ENCODE data around the gene CCDC30.
"Not testable (repeated sequence)": the region's sequence is repeated elsewhere in the genome, so short reads cannot be mapped to it uniquely, and the experiment has no call there.

The CCDC30 gene

DNA sequence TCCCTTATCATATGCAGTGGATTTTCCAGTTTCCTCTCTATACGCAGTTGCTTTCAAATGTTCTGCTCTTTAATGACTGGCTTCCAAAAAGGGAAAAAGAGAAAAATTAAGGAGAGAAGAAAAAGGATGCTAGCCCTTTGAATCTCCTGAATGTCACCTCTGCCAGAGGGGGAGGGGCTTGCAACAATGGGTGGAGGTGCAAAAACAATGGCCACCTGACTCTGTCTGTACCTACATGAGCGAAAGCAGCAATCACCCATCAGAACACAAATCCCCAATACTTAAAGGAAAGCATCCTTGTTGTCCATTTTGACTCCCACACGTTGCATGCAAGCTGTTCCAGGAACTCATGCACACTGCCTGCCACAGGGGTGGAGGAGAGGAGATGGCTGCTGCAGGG lies 61.2 kb downstream of the CCDC30 start:
- DNase-seq (ENCODE audit: low spot score): no peak

DNA sequence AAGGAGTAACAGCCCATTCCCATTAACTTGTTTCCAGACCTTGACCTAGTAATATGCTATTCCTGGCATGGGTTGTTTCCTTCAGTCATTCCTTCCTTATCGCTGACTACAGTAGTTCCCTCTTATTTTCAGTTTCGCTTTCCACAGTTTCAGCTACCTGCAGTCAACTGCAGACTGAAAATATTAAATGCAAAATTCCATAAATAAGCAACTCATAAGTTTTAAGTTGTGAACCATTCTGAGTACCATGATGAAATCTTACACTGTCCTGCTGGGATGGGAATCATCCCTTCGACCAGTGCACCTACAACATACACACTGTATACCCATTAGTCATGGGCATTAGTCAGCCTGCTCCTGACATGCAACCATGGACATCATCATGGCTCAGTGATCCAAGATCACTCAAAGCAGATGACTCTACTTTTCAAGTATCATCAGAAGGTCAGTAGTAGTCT lies 66.7 kb downstream of the CCDC30 start:
- peak; percentile 98 for DNase-seq (ENCODE audit: low spot score)

DNA sequence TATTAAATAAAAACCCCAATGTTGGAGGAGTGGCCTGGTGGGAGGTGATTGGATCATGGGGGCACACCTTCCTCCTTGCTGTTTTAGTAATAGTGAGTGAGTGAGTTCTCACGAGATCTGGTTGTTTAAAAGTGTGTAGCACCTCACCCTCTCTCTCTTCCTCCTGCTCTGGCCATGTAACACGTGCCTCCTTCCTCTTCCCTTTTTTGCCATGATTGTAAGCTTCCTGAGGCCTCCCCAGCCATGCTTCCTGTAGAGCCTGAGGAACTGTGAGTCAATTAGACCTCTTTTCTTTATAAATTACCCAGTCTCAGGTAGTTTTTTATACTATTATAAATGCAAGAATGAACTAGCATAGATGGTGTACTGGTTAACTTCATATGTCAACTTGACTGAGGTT lies 68.0 kb downstream of the CCDC30 start:
- no peak for DNase-seq (ENCODE audit: low spot score)

DNA sequence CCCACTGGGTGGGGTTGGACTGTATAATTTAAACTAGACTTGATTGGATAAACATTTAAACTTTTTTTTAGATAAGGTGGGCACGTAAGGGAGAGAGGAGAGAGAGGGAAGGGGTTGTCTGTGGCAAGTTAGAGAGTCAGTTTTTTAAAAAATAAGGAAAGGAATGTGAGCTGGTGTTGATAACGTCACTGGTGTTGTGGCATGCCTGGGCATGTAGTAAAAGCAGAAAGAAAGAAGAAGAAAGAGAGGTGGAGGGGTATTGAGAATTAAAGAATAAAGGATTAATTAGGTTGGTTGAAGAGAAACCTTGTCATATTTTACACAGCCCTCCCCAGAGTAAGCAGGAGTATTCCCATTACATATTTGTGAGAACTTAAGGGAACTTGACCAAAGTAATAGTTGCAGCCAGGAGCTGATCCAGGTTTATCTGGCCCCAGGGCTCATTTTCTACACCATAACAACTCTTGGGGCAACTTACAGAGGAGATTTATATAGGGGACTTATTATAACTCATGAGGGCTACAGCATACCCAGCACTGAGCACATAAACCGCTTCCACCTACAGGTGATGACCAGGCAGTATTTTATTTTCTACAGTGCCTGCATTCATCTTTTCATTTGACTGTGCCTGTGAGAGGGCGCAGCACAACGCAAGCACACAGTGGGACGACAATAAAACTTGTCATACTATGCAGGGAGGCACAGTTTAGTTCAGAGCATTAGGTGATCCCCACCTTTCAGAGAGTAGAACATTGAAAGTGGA lies 70.2 kb downstream of the CCDC30 start:
- DNase-seq (ENCODE audit: low spot score): no peak

DNA sequence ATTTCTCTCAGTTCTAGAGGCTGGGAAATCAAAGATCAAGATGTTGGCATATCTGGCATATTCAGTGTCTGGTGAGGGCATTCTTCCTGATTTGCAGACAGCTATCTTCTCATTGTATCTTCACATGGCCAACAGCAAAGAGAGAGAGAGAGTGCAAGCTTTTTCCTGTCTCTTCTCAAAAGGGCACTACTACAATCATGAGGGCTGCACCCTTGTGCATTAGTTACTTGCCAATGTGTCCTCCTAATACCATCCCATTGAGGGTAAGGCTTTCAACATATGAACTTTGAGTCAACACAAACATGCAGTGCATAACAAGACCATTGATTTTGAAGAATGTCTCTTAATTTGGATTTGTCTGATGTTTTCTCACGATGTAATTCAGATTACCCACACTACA lies 78.0 kb downstream of the CCDC30 start:
- no peak for DNase-seq (ENCODE audit: low spot score)

DNA sequence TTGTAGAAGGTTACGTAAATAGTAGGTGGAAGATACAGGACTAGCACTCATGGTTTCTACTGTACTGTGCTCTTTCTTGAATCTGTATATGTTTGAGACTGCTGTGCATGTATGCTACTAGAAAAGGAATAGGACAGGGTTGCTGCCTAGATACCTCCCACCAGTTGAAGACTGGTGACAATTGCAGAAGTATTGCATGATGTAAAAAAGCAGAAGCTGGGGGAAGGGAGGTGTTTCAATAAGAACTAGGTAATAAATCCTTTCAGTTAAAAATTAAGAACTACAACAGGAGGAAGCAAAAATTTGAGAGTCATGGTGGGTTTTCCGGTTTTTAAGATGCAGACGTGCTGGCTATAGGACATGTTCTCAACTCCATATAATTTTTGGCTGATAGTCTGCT lies 88.1 kb downstream of the CCDC30 start:
- no peak for DNase-seq (ENCODE audit: low spot score)

DNA sequence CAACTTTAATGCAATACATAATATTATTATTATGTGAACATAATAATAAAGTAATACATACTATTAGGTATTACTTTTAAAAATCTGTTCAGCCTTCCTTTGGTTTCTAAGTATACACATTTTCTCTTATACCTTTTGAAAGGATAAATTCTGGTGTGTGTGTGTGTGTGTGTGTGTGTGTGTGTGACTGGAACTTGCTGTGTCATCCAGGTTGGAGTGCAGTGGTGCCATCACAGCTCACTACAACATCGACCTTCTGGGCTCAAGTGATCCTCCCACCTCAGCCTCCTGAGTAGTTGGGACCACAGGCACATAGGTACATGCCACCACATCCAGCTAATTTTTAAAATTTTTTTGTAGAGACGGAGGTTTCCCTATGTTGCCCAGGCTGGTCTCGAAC lies 88.5 kb downstream of the CCDC30 start:
- DNase-seq (ENCODE audit: low spot score): no peak

DNA sequence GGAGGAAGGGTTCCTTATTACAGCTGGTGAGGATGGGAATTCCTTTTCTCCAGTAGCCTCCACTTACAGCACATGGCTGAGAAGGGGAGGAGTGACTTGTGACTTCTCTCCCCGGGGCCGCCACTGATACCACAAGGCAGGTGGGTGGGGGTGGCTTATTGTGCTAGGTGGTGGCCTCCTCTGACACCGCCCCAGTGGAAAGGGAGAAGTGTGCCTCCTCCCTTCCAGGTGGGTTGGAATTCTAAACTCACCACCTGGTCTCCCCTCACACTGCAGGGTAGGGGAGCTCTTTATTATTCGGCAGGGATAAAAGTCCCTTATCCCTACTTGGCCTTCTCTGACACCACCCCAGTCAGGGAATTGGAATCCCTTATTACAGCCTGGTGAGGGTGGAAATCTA lies 89.5 kb downstream of the CCDC30 start:
- no peak for DNase-seq (ENCODE audit: low spot score)

DNA sequence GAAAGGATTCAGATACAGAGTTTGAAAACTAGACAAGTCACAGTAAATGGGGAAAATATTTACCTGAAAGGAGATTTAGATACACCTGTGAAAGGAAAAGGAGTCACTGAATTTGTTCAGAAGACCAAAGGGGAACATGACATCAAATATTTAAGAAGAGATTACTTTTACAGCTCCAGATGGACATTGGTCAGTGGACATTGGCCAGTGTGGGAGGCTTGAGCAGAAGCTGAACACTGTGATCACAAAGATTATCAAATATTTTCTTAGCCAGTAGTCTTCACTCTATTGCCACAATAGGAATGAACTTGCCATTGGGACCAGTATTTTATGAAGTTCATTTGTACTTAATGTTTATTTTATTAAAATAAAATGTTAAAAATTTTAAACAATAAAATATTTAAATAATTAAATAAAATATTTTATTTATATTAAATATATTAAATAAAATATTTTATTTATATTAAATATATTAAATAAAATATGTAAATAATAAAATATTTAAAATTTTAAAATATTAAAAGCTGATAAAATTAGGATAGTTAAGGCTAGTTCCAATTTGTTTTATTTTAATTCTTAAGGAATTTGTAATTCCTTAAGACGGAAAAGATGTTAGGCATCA lies 94.3 kb downstream of the CCDC30 start:
- no peak for DNase-seq (ENCODE audit: low spot score)

DNA sequence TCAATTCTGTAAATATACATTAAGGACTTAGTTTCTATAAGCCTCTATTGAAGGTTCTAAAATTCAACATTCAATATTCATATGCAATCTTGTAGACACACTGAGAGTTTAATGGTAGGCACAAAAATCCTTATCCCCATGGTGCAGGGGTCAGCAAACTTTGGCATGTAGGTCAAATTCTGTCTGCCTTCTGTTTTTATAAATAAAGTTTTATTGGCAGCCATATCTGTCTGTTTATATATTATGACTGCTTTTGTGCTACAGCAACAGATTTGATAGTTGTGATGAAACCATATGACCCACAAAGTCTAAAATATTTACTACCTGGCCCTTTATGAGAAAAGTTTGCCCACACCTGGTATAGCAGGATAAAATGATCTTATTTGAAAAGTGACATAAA lies 104.0 kb downstream of the CCDC30 start:
- DNase-seq (ENCODE audit: low spot score): no peak

DNA sequence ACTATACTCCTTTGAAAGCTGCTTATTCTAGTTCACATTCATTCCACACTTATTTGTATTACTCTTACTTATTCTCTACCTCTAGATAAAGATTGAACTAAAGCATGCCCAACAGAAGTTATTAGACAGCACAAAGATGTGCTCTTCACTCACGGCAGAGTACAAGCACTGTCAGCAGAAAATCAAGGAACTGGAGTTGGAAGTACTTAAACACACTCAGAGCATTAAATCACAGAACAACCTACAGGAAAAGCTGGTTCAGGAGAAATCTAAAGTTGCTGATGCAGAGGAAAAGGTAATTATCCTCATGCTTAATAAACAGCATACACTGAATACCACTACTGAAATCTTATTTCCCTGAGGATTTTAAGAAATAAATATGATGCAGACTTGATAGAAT lies 113.8 kb downstream of the CCDC30 start:
- no peak for DNase-seq (ENCODE audit: low spot score)

DNA sequence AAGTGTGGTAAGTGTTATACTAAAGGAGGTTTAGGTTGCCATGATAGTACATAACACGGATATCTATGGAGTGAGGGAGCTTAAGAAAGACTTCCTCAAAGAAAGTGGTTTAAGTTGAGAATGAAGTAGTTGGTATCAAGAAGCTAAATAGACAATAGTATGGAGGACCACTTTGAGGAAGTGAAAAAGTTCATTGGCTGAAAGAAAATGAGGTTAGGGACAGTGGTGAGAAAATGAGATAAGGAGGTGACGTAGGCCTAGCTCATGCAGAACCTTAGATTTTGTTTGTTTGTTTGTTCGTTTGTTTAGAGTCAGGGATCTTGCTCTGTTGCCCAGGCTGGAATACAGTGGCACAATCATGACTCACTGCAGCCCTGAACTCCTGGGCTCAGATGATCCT lies 122.9 kb downstream of the CCDC30 start:
- no peak for DNase-seq (ENCODE audit: low spot score)

DNA sequence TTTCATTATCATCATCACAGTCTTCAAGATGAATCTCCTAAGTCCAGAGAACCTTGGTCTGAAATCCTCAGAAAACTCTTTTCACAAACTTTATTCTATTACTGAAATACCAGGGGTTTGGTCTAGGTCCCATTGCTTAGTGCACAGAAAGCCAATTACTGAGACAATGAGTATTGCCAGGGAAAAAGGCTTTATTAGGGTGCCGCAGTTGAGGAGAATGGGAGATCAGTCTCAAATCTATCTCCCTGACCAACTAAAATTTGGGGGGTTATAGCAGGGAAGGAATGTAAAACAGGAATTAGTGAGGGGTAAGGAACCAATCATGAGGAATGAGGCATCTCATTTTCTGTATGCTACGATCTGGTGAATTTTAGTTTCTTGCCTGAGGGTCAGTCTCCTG lies 124.7 kb downstream of the CCDC30 start:
- DNase-seq (ENCODE audit: low spot score): no peak

DNA sequence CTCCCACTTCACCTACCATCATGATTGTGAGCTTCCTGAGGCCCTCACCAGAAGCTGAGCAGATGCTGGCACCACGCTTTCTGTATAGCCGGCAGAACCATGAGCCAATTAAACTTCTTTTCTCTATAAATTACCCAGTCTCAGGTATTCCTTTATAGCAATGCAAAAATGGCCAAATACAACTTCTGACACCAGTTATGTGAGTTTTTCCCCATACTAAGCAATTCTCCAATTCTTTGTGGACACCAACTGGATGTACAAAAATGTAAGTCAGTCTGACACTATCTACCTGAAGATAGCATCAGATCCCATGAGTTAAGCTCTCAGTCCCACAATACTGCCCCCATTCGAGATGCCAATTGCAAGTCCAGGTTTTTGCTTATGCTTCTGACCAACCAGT lies 129.7 kb downstream of the CCDC30 start:
- no peak for DNase-seq (ENCODE audit: low spot score)

DNA sequence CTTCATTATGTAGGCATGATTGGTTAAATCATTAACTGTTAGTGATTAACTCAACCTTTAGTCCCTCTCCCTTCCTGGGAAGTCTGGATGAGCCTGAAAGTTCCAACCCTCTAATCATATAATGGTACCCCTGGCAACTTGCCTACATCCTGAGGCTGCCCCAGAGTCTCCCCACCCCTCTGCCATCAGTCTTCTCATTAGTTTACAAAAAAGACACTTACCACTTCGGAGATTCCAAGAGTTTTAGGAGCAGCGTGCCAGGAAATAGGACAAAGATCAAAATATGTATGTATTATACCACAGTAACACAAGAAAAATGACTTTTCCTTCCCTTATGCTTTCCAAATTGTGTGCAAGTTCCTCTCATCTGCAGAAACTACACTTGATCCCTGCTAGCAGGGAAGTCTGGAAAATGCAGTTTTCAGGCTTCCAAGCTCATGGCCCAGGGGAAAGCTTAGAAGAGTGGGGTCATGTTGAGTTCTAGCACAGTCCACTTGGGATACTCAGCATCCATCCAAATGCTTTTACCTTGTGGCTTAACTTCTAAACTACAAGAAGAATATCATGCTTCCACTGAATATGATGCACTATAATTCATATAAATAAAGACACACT lies 130.5 kb downstream of the CCDC30 start:
- DNase-seq (ENCODE audit: low spot score): no peak

DNA sequence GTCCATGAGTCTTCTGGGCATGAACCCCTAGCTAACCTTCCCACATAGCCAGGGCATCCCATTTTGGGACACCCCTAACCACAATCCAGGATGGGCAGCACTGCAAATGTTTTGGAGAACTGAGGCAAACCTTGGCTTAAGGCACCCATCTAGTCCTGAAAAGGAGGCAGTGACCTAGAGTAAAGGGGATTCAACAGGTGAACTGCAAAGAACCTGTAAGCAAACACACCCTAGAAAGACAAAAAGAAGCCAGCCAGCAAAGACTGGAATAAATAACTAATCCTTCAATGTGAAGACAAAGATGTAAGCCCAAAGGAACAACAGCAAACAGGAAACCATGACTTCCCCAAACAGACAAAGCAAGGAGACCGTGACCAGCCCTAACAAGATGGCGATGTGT lies 138.4 kb downstream of the CCDC30 start:
- no peak for DNase-seq (ENCODE audit: low spot score)

DNA sequence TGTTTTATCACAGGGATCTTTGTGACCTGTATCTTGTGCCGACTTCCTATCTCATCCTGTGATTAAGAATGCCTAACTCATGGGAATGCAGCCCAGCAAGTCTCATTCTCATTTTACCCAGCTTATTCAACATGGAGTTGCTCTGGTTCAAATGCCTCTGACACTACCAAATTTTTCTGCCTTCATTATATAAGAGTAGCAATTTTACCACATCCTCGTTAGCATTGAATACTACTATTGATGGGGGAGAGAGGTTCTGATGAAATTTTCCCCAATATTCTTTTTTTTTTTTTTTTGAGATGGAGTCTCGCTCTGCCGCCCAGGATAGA lies 150.7 kb downstream of the CCDC30 start:
- DNase-seq (ENCODE audit: low spot score): no peak

DNA sequence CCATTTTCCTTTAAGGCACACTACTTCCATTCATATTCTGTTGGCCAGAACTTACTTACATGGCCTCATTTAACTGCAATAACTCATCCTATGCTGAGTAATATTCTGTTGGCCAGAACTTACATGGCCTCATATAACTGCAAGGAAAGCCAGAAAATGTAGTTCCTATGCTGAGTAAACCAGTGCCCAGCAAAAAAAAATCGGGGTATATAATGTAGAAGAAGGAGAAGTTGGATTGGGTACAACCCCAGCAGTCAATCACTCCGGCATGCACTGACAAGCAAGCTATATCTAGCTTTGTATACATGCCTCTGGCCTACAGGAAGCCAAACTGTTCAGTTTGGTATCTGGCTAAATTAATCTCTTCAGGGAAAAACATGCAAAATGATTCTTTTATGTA lies 155.8 kb downstream of the CCDC30 start:
- no peak for DNase-seq (ENCODE audit: low spot score)

DNA sequence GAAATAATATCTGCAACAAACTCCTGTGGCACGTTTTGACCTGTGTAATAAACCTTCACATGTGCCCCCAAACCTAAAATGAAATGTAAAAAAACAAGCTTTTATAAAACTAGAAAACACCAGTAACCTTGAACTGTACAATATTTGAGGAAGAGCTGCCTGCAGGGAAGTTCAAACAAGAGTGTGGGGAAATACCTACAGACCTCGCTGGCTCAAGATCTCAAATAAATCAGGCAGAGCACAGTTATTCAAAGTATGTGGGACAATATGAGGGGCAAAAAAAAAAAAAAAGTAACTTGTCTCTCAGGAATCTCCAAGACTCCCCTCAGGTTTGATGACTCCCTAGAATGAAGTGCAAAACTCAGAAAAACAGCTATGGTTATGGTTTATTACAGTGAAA lies 157.2 kb downstream of the CCDC30 start:
- no peak for DNase-seq (ENCODE audit: low spot score)

DNA sequence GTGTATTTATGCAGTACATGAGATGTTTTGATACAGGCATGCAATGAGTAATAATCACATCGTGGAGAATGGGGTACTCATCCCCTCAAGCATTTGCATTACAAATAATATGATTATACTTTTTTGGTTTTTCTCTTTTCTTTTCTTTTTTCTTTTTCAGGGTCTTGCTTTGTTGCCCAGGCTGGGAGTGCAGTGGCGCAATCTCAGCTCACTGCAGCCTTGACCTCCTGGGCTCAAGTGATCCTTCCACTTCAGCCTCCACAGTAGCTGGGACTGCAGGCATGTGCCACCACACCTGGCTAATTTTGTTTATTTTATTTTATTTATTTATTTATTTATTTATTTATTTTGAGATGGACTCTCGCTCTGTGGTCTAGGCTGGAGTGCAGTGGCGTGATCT lies 158.1 kb downstream of the CCDC30 start:
- not testable (repeated sequence) for DNase-seq (ENCODE audit: low spot score)

DNA sequence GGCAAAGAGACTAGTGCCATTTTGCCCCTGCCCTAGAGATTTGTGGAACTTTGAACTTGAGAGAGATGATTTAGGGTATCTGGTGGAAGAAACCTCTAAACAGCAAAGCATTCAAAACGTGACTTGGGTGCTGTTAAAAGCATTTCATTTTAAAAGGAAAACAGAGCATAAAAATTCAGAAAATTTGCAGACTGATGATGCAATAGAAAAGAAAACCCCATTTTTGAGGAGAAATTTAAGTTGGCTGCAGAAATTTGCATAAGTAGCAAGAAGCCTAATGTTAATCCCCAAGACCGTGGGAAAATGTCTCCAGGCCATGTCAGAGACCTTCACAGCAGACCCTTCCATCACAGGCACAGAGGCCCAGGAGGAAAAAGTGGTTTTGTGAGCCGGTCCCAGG lies 164.1 kb downstream of the CCDC30 start:
- not testable (repeated sequence) for DNase-seq (ENCODE audit: low spot score)

DNA sequence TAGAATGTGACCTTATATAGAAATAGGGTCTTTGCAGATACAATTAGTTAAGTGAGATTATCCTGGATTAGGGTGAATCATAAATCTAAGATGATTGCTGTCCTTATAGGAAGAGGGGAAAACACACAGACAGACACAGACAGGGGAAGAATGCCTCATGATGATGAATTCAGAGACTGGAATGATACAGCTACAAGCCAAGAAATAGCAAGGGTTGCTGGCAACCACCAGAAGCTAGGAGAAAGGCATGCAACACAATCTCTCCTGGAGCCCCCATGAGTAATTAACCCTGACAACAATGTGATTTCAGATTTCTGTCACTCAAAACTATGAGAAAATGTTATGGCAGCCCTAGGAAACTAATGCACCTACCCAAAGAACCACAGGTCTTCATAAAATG lies 176.0 kb downstream of the CCDC30 start:
- DNase-seq (ENCODE audit: low spot score): peak; percentile 9

DNA sequence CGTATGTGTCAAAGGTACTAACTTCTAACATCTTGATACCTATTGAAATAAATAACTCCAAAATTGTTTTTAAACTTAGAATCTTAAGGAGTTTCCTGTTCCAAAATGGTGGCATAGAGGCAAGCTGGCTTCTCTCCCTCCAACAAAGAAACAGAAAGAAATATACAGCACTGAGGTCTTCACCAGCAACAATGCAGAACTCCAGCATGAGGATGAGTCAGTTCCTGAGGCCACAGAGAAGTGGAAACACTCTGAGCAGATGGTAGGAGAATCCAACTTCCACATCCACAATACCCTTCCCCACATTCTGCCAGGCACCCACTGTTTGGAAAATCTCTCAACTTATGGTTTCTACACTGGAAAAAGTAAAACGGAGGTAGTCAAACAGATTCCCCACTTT lies 183.0 kb downstream of the CCDC30 start:
- peak; percentile 17 for DNase-seq (ENCODE audit: low spot score)

DNA sequence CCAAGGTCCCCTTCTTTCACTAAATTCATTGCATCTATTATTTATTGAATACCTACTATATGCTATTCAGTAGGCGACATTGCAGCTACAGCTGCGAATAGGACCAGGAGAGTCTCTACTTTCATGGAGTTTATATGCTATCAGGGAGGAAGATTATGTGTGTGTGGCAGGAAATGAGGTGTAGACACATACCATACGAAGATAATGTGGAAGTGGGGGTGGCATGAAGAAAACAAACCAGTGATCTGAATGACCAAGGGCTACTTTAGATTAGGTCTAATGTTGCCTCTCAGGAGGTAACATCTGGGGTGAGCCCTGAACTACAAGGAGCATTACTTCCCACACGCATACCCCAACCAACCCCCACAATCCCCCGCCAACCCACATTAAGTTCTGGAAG lies 194.1 kb downstream of the CCDC30 start:
- DNase-seq (ENCODE audit: low spot score): no peak

Measured in kidney tubule cell (primary cell).